Activated naive CD8-positive, alpha-beta T cell treated with anti-CD3 and anti-CD28 coated beads, Interleukin-2, amount 50 U/mL, for 24 hours (primary cell): Measurements from ENCODE around the gene RSPRY1.

ENCODE experiments used
- ATAC-seq: fragments of 150-1000 bp; cut with Tn5 transposase; one replicate; pipeline ENCODE4 v1.10.0; 2021
- DNase-seq: peaks from one replicate; pipeline ENCODE4 v3.0.0; 2021
- H3K27ac Mint-ChIP-seq: one replicate; pipeline ENCODE4 v1.8.0; 2021; ENCODE audit warnings: mild to moderate bottlenecking, mixed read lengths
- H3K27me3 Mint-ChIP-seq: one replicate; pipeline ENCODE4 v1.8.0; 2021; ENCODE audit warnings: mixed read lengths
- H3K36me3 Mint-ChIP-seq: one replicate; pipeline ENCODE4 v1.8.0; 2021; ENCODE audit warnings: low read depth, mixed read lengths
- H3K4me1 Mint-ChIP-seq: one replicate; pipeline ENCODE4 v1.8.0; 2021; ENCODE audit warnings: mixed read lengths
- H3K4me3 Mint-ChIP-seq: one replicate; pipeline ENCODE4 v1.8.0; 2021; ENCODE audit warnings: mild to moderate bottlenecking, moderate library complexity, mixed read lengths
- H3K9me3 Mint-ChIP-seq: one replicate; pipeline ENCODE4 v1.8.0; 2021; ENCODE audit warnings: mixed read lengths

The RSPRY1 gene

DNA sequence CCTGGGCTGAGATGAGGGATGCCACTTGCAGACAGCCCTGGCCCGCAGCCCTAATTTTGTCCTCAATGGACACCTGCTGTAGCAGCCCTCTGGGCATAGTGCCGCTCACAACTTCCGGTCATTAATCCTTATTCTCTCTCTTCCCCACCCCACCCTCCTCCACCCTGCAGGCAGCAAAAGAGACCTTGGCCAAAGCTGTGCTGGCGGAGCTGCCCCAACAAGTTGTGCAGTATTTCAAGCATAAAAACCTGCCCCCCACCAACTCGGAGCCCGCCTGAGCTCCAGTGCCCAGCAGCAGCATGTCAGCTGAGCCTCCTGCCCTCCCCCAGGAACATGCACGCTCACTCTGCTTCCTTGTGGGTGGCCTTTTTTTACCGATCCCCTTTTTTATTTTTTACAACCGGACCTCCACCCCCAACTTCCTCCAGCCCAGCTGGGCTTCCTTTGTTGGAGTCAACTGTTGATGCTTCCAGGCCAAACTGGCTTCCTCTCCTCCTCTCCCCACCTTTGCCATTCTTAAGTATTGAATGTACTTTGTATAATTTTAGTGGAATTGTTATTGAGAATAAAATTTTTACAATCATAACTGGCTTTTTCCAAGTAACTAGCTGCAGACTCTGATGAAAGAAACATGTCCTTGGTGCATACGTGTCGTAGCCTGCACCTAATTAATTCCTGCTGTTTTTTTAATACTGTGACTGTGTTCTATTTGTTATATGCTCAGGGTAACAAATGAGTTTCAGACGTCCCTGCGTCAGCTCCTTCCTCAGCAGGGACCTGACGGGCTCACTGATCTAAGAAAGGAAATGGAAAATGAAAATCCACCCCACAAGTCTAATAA lies 38.5 kb upstream of the RSPRY1 start:
- Mint-ChIP-seq H3K27ac (no peak overlapping the region), H3K9me3 (no peaks in the 10 kb centered on the region), H3K4me1 (peaks cover 18% of the 10 kb centered on the region), H3K36me3 (peaks cover 7% of the 10 kb centered on the region), H3K27me3 (no peaks in the 10 kb centered on the region), H3K4me3 (no peak overlapping the region)
- DNase-seq (no peak), ATAC-seq (no peak)

DNA sequence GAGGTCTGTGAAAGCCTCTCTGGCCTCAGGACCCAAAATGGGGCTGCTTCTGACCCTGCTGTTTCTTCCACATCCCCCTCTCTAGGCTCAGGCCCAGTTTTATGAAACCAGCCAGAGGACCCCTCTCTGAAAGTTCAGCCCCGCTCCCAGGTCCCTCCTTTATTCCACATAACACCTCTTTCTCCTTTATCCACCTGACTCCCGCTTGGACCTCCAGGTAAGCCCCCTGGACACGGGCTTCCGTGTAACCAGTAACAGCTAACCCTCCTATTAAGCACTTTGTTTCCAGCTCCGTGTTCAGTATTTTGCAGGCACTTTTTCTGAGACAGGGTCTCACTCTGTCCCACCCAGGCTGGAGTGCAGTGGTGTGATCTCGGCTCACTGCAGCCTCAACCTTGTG lies 37.6 kb upstream of the RSPRY1 start:
- ATAC-seq (no peak), DNase-seq (no peak)
- Mint-ChIP-seq H3K4me3 (no peak overlapping the region), H3K27me3 (no peaks in the 10 kb centered on the region), H3K4me1 (peaks cover 17% of the 10 kb centered on the region), H3K9me3 (no peaks in the 10 kb centered on the region), H3K27ac (no peak overlapping the region), H3K36me3 (peaks cover 13% of the 10 kb centered on the region)

DNA sequence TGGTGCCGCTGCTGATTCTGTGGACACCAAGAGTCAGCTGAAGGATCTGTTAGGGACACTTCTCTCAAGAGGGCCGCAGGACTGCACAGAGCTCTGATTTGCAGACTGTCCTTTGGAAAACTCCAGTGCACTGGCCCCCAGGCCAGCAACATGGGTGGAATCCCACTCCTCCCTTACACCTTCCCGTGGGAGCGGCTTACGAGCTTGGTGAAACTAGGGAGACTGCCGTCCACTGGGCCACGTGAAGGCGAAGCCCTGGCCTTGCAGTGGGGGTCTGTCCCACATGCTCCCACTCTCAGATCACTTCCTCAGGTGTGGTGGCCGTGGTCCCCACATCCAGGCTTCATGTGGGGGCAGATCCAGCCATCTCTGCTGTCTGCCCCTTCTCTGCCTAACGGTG lies 36.7 kb upstream of the RSPRY1 start:
- no peak for ATAC-seq
- no peak overlapping the region for H3K27ac Mint-ChIP-seq
- H3K9me3 Mint-ChIP-seq = no peaks in the 10 kb centered on the region
- no peak for DNase-seq
- H3K4me1 Mint-ChIP-seq = peaks cover 17% of the 10 kb centered on the region
- H3K36me3 Mint-ChIP-seq = peaks cover 22% of the 10 kb centered on the region
- H3K4me3 Mint-ChIP-seq = no peak overlapping the region
- H3K27me3 Mint-ChIP-seq = no peaks in the 10 kb centered on the region

DNA sequence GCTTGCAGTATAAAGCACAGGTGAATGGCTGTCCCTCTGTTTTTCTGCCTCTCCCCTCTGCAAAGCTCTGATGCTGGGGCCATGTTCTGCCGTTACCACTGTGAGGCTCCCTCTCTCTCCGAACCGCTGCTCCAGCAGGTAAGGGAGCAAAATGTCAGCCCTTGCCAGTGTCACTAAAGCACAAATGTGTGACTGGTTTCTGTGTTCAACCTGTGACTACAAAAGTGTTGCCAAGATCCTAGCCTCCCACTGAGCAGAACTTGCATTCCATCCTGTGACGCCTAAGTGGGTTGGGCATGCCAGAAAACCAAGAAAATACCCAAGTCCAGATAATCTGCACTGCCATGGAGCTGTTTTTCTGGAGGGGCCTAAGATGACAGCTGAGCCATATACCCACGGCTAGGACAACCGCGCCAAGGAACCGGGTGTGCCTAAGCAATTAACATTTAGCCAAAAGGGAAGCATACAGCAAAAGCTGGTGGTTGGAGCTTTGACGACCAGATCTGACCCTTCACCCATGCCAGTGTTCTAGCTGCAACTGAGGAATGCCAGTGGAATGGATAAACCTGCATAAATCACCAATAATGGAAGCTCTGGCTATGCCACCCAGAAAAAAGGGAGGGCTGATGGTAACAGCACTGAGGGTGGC lies 35.3 kb upstream of the RSPRY1 start:
- Mint-ChIP-seq H3K27me3 (no peaks in the 10 kb centered on the region), H3K4me1 (peaks cover 17% of the 10 kb centered on the region), H3K27ac (no peak overlapping the region), H3K36me3 (peaks cover 25% of the 10 kb centered on the region), H3K4me3 (no peak overlapping the region), H3K9me3 (no peaks in the 10 kb centered on the region)
- ATAC-seq (no peak), DNase-seq (no peak)

- no peak overlapping the region for H3K4me3 Mint-ChIP-seq
- no peak overlapping the region for H3K27ac Mint-ChIP-seq
- ATAC-seq (no peak), DNase-seq (no peak)
- H3K27me3 Mint-ChIP-seq = no peaks in the 10 kb centered on the region
- peaks cover 30% of the 10 kb centered on the region for H3K36me3 Mint-ChIP-seq
- H3K9me3 Mint-ChIP-seq = no peaks in the 10 kb centered on the region
- peaks cover 17% of the 10 kb centered on the region for H3K4me1 Mint-ChIP-seq
Observed at GRCh38 chr16:57151369-57151768, 34.8 kb upstream of the RSPRY1 start.

DNA sequence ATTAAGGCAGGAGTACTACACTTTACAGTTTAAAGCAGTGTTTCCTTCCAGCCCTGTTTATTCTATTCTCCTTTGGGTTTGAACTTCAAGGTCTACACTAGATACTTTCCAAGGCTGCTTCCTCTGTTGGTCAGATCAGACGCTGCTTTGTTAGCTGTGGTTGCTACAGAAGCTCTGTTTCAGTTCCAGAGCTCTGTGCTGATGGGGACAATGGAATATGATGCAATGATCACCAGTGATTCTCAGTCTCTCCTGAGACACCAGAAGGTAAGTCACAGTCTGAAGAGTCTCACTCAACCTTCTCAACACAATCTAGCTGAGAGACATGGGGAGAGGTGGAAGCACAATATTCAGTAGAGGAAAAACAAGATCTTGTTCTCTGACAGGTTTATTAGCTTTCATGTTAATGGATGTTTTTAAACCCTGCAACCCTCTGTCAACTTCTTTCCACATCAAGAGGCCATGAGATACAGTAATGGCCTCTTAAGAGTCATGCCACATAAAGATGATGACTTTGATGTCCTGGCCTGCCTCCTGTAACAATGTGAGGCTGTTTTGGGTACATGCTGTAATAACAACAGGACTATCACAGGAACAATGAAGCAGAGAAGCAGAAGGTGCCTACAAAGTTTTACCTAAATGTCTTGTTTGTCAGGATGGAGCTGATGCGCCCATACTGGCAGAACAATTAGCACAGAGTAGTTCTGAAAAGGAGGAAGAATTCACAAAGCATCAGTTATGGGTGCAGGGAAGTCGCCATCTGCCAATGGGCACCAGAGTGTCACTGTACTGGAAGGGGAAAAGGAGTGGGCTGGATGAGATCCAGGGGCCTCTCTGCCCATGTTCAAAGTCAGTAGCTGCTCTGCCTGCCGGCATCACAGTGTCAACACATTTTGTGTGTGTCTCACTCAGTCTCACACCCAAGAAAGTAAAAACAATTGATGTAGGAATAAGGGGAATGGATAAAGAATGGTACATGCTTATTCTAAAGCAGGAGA lies 33.7 kb upstream of the RSPRY1 start:
- Mint-ChIP-seq H3K4me1 (peaks cover 17% of the 10 kb centered on the region), H3K36me3 (peaks cover 35% of the 10 kb centered on the region), H3K27me3 (no peaks in the 10 kb centered on the region), H3K4me3 (no peak overlapping the region), H3K27ac (peak overlapping the region; percentile 2), H3K9me3 (no peaks in the 10 kb centered on the region)
- DNase-seq = no peak
- peak; percentile 50 for ATAC-seq

- H3K27me3 Mint-ChIP-seq = no peaks in the 10 kb centered on the region
- H3K36me3 Mint-ChIP-seq = peaks cover 42% of the 10 kb centered on the region
- DNase-seq (no peak), ATAC-seq (no peak)
- H3K9me3 Mint-ChIP-seq = no peaks in the 10 kb centered on the region
- peaks cover 12% of the 10 kb centered on the region for H3K4me1 Mint-ChIP-seq
- no peak overlapping the region for H3K4me3 Mint-ChIP-seq
- no peak overlapping the region for H3K27ac Mint-ChIP-seq
Observed at GRCh38 chr16:57153841-57154240, 32.3 kb upstream of the RSPRY1 start.

GRCh38 chr16:57155702-57156350 lies 30.3 kb upstream of the RSPRY1 start:
- ATAC-seq (no peak), DNase-seq (no peak)
- Mint-ChIP-seq H3K27ac (no peak overlapping the region), H3K9me3 (no peaks in the 10 kb centered on the region), H3K4me3 (no peak overlapping the region), H3K36me3 (peaks cover 57% of the 10 kb centered on the region), H3K4me1 (peaks cover 12% of the 10 kb centered on the region), H3K27me3 (no peaks in the 10 kb centered on the region)

DNA sequence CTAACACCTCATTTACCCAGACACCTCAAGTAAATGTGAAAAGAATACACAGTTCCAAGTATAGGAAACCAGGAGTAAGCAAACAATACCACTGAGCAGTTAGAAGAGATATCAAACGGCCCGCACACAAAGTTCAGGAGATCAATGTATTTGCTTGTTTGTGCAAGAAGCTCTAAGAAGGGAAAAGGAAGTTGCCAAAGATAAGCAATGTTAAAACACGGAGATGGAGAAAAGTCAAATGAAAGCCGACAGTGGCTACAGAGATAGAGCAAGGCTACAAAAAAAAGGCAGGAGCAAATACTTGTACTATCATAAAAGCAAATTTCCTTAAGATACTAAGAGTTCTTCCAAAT lies 29.8 kb upstream of the RSPRY1 start:
- peaks cover 60% of the 10 kb centered on the region for H3K36me3 Mint-ChIP-seq
- no peak for ATAC-seq
- H3K9me3 Mint-ChIP-seq = no peaks in the 10 kb centered on the region
- no peak overlapping the region for H3K27ac Mint-ChIP-seq
- DNase-seq = no peak
- H3K4me3 Mint-ChIP-seq = no peak overlapping the region
- peaks cover 12% of the 10 kb centered on the region for H3K4me1 Mint-ChIP-seq
- no peaks in the 10 kb centered on the region for H3K27me3 Mint-ChIP-seq

DNA sequence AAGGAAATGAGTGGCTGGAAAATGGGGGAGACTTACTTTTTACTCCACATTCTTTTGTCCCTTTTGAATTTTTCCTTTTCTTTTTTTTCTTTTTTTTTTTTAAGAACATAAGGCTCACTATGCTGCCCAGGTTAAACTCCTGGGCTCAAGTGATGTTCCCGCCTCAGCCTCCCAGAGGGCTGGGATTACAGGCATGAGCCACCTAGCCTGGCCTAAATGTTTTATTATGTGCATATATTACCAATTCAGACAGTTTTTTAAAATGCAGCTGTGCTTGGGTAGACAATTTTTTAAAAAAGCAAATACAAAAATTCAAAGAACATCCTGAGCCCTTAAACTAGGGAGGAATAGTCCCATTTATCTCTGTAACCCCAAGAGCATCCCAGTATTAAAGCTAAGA lies 28.6 kb upstream of the RSPRY1 start:
- H3K9me3 Mint-ChIP-seq = no peaks in the 10 kb centered on the region
- peaks cover 54% of the 10 kb centered on the region for H3K36me3 Mint-ChIP-seq

GRCh38 chr16:57159447-57159846 lies 26.7 kb upstream of the RSPRY1 start:
- ATAC-seq (no peak), DNase-seq (no peak)
- Mint-ChIP-seq H3K4me3 (no peak overlapping the region), H3K9me3 (no peaks in the 10 kb centered on the region), H3K27ac (no peak overlapping the region), H3K27me3 (no peaks in the 10 kb centered on the region), H3K36me3 (peaks cover 50% of the 10 kb centered on the region), H3K4me1 (no peaks in the 10 kb centered on the region)

More for the DNA sequence above, 28.6 kb upstream of the RSPRY1 start:
- no peak overlapping the region for H3K27ac Mint-ChIP-seq
- no peaks in the 10 kb centered on the region for H3K27me3 Mint-ChIP-seq
- peaks cover 4% of the 10 kb centered on the region for H3K4me1 Mint-ChIP-seq
- no peak for ATAC-seq
- H3K4me3 Mint-ChIP-seq = no peak overlapping the region
- DNase-seq = no peak

GRCh38 chr16:57163842-57164241 lies 22.3 kb upstream of the RSPRY1 start:
- no peak for DNase-seq
- Mint-ChIP-seq H3K36me3 (peaks cover 45% of the 10 kb centered on the region), H3K27ac (no peak overlapping the region), H3K9me3 (no peaks in the 10 kb centered on the region), H3K4me1 (no peaks in the 10 kb centered on the region), H3K4me3 (no peak overlapping the region), H3K27me3 (no peaks in the 10 kb centered on the region)
- no peak for ATAC-seq

- Mint-ChIP-seq H3K27me3 (no peaks in the 10 kb centered on the region), H3K27ac (no peak overlapping the region), H3K4me1 (no peaks in the 10 kb centered on the region), H3K36me3 (peaks cover 38% of the 10 kb centered on the region), H3K9me3 (no peaks in the 10 kb centered on the region), H3K4me3 (no peak overlapping the region)
- DNase-seq (no peak), ATAC-seq (no peak)
Observed at GRCh38 chr16:57165483-57165882, 20.6 kb upstream of the RSPRY1 start.

DNA sequence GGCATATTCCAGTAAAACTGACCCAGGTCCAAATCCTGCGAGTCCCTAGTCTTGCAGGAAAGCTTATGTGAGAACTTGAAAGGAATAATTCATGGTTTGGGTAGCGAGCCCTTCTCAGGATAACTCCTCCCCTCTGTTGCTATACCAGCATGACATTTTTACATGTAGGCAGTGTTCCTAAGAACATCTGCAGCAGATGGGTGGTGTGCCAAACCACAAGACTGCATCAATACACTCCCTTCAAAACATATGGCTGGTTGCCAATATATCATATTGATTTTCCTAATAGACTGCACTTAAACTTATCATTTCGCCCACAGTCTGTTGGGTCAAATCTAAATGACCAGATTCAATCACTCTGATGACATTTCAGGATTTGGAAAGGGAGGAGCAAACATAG lies 20.2 kb upstream of the RSPRY1 start:
- no peak overlapping the region for H3K4me3 Mint-ChIP-seq
- ATAC-seq (no peak), DNase-seq (no peak)
- H3K36me3 Mint-ChIP-seq = peaks cover 36% of the 10 kb centered on the region
- no peaks in the 10 kb centered on the region for H3K27me3 Mint-ChIP-seq
- H3K9me3 Mint-ChIP-seq = no peaks in the 10 kb centered on the region
- no peaks in the 10 kb centered on the region for H3K4me1 Mint-ChIP-seq
- no peak overlapping the region for H3K27ac Mint-ChIP-seq
